Hematopoietic multipotent progenitor cell treated with erythropoietin and hydrocortisone succinate and interleukin-3 and kit ligand, for 8 days (in vitro differentiated cells): ENCODE results near the gene EPHB4.
A peak's percentile ranks its signal among the peaks of the same experiment; 100 is the strongest.
"Not testable (repeated sequence)": the region's sequence is repeated elsewhere in the genome, so short reads cannot be mapped to it uniquely, and the experiment has no call there.

Experiments
- DNase-seq: peaks from one replicate; pipeline ENCODE4 v3.0.0-alpha.2; 2015

EPHB4 gene

DNA sequence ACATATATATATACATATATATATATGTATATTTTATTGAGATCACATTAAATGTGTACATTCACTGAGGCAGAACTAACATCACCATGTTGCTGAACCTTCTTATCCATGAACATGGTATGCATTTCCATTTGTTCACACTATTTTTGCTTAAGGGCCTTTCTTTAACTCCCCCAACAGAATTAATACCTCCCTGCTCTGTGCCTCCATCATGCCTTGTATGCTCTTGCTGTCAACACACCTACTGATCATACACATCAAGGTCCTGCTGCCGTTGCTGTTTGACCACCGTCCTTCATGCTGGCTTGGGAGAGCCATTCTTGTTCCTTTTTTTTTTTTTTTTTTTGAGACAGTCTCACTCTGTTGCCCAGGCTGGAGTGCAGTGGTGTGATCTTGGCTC lies 43.5 kb downstream of the EPHB4 start:
- DNase-seq, result no peak

DNA sequence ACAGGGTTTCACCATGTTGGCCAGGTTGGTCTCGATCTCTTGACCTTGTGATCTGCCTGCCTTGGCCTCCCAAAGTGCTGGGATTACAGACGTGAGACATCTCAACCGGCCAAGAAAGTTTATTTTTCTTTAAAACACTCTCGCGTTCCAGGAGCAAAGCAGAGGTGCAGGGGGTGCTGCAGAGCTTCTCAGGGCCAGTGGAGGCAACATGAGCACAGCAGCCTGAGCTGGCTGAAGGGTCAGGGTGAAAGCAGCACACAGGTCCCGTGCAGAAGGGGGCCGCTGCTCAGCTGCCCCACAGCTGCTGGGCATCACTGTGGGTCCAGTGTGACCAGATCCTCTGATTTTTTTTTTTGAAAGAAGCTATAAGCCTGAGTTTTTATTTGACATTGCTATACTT lies 46.1 kb downstream of the EPHB4 start:
- no peak for DNase-seq

DNA sequence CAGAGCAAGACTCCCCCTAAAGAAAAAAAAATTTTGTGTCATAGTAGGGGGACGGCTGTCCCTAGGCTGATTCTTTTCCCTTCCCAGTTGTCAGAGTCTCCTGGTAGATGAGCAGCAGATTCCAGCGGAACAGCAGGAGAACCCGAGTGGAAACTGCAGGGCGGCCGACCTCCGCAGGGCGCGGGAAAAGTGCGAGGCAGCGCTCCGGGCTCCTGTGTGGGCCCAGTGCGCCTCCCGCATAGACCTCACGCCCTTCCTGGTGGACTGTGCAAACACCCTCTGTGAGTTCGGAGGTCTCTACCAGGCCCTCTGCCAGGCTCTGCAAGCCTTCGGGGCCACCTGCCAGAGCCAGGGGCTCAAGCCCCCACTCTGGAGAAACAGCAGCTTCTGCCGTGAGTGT lies 48.0 kb downstream of the EPHB4 start:
- DNase-seq, result no peak

DNA sequence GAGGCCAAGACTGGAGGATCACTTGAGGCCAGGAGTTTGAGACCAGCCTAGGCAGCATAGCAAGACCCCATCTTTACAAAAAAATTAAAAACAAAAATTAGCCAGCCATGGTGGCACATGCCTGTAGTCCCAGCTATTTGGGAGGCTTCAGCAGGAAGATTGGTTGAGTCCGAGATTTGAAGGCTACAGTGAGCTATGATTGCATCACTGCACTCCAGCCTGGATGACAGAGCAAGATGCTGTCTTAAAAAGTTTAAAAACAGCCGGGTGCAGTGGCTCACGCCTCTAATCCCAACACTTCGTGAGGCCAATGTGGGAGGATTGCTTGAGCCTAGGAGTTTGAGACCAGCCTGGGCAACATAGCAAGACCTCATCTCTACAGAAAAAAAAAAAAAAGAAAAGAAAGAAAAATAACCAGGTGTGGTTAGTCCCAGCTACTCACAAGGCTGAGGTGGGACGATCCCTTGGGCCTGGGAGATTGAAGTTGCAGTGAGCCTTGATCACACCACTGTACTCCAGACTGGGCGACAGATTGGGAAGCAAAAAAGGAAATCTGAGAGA lies 49.2 kb downstream of the EPHB4 start:
- DNase-seq, result no peak

DNA sequence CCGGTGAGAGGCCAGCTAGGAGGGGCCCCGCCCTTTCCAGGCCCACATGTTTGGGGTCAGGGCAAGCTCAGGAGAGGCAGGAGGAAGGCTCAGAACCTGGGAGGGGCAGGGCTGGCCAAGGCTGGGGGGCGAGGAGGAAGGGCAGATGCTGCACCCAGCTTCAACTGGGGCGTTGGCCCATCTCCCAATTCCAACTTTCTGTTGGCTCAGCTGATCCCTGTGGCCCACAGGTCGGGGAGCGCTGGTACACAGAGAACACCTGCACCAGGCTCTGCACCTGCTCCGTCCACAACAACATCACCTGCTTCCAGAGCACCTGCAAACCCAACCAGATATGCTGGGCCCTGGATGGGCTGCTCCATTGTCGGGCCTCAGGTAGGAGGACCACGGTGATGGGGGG lies 53.8 kb downstream of the EPHB4 start:
- no peak for DNase-seq

DNA sequence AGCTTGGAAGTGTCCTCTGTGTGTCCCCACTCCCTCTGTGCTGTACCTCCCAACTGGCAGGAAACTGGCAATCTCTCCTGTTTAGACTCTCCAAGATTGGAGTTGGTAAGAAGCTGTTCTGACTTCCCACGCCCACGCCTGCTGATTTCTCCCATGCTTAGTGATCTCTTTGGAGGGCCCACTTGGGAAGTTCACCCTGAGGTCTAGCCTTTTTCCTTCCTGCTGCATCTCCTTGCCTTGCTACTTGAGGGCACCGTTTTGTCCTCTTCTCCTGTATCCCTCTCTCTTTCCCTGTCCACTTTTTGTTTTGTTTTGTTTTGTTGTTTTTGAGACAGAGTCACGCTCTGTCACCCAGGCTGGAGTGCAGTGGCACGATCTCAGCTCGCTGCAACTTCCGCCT lies 58.5 kb downstream of the EPHB4 start:
- no peak for DNase-seq

DNA sequence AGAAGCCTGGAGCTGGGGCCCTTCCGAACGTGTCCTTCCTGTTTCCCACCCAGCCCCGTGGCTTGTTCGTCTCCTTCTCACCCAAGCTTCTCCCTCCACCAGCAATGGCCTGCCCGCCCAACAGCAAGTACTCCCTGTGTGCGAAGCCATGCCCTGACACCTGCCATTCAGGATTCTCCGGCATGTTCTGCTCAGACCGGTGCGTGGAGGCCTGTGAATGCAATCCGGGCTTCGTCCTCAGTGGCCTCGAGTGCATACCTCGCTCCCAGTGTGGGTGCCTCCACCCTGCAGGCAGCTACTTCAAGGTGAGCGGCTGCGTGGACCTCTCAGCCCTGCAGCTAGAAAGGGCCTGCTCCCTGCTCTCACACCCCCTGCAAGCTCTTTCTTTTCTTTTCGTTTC lies 62.1 kb downstream of the EPHB4 start:
- no peak for DNase-seq

DNA sequence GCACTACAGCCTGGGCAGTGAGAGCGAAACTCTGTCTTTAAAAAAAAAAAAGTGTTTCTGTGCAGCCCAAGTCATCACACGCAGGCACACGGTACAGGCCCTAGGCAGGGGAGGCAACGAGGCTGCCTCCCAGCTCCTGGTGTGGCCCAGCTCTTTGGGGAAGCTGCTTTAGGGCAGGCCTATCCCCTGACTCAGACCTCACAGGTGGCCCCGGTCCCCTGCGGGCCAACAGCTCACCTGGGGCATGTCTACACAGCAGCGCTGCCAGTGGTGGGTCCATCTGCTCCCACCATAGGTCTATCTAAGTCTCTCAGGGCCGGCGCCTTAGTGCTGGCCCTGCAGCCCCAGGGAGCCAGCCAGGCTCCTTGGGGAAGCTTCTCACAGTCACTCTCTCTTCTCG lies 62.5 kb downstream of the EPHB4 start:
- DNase-seq, result no peak

DNA sequence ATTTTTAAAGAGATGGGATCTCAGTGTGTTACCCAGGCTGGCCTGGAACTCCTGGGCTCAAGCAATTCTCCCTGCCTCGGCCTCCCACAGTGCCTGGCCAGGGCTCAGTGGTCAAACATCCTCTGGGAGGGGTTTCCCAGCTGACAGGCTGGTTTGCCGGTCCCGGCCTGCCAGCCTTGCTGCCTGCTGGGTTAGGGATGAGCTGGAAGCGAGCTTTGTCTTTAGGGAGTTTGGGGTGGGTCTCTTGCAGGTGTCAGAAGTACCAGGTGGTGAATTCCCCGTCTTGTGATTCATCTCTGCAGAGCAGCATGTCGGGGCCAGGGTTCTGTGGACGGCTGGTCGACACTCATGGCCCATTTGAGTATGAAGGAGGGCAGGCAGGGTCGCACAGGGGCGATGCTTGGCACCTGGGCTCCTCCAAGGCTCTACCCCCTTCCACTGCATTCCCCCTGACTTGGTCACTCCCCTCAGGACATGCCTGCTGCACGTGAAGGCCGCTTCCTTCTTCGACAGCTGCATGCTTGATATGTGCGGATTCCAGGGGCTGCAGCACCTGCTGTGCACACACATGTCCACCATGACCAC lies 63.7 kb downstream of the EPHB4 start:
- no peak for DNase-seq

DNA sequence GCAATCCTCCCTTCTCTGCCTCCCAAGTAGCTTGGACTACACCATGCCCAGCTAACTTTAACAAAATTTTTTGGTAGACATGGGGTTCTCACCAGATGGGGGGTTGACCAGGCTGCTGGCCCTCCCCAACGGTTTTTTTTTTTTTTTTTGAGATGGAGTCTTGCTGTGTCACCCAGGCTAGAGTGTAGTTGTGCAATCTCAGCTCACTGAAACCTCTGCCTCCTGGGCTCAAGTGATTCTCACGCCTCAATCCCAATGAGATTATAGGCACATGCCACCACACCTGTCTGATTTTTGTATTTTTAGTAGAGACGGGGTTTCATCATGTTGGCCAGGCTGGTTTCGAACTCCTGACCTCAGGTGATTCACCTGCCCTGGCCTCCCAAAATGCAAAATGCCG lies 64.5 kb downstream of the EPHB4 start:
- DNase-seq, result not testable (repeated sequence)

DNA sequence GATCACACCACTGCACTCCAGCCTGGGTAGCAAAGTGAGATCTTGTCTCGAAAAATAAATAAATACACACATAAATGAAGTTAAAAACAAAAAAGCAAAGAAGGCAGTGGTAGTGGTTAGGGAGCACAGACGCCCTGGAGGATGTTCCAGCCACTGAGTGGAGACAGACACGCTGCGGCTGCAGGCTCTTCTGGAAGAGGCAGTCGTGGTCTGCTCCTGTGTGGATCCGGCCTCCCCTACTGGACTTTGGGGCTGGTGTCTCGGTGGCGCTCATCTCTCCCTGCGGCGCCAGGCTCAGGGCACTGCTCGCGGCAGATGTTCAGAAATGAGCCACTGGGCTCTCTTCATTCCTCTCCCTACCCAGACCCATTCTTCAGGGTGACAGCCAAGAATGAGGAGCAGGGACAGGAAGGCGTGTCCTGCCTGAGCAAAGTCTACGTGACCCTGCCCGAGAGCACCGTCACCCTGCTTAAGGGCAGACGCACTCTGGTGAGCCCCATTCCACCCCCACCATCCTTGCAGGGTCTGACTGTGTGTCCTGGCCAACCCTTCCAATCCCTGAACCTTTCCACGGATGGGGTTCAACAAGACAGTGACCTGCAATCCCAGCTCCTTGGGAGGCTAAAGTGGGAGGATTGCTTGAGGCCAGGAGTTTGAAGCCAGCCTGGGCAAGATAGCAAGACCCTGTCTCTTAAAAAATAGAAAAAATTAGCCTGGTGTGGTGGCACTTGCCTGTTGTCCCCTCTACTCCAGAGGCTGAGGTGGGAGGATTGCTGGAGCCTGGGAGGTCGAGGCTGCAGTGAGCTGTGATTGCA lies 67.8 kb downstream of the EPHB4 start:
- DNase-seq, result no peak

DNA sequence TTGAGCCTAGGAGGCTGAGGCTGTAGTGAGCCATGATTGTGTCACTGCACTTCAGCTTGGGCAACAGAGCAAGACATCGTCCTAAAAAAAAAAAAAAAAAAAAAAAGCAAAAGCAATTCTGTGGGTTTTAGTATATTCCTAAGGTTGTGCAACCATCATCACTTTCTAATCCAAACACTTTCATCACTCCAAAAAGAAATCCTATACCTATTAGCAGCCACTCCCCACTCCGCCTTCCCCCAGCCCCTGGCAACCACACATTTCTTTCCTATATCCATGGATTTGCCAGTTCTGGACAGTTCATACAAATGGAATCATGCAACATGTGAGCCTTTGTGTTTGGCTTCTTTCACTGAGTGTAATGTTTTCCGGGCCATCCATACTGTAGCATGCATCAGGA lies 73.6 kb downstream of the EPHB4 start:
- DNase-seq, result no peak

DNA sequence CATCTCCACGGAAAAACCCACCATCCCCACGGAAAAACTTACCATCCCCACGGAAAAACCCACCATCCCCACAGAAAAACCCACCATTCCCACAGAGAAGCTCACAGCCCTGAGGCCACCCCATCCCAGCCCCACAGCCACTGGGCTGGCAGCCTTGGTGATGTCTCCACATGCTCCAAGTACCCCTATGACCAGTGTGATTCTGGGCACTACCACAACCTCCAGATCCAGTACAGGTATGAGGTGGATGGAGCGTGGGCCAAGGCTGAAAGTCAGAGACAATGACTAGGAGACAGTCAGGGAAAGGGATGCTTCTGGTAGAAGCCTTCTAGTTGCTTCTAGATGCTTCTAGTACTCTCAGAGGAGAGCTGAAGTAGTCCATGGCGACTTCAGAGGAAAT lies 74.3 kb downstream of the EPHB4 start:
- DNase-seq, result peak; percentile 1
